Activated CD4-positive, alpha-beta memory T cell treated with anti-CD3 and anti-CD28 coated beads for 36 hours (primary cell): ENCODE measurements around the gene DMTF1. TPM values are rescaled to one million over a fixed set of nuclear protein-coding genes. Genes with fewer than 3 reads are reported as not detected.
"Not testable (repeated sequence)": the region's sequence is repeated elsewhere in the genome, so short reads cannot be mapped to it uniquely, and the experiment has no call there.

Experiments
- CTCF ChIA-PET: fragments of 350-600 bp; sonication (Branson Sonifier 250); formaldehyde crosslinking; loops from one replicate; lab custom pipeline; 2021; ENCODE audit warnings: antibody characterized with exemption, inconsistent platforms; lab: Charles Lee
- POLR2A ChIA-PET: fragments of 350-600 bp; sonication (Branson Sonifier 250); formaldehyde crosslinking; loops from one replicate; lab custom pipeline; 2021; ENCODE audit warnings: antibody characterized with exemption; lab: Charles Lee
- DNase-seq: peaks from one replicate; pipeline ENCODE4 v3.0.0-alpha.2; 2020
- H3K27ac Mint-ChIP-seq: one replicate; pipeline ENCODE4 v1.8.0; 2021; ENCODE audit warnings: mixed read lengths
- H3K27me3 Mint-ChIP-seq: one replicate; pipeline ENCODE4 v1.8.0; 2021; ENCODE audit warnings: mixed read lengths
- H3K36me3 Mint-ChIP-seq: one replicate; pipeline ENCODE4 v1.8.0; 2021; ENCODE audit warnings: mixed read lengths
- H3K4me1 Mint-ChIP-seq: one replicate; pipeline ENCODE4 v1.8.0; 2021; ENCODE audit warnings: low read depth, mixed read lengths
- H3K4me3 Mint-ChIP-seq: one replicate; pipeline ENCODE4 v1.8.0; 2021; ENCODE audit warnings: mild to moderate bottlenecking, mixed read lengths
- H3K9me3 Mint-ChIP-seq: one replicate; pipeline ENCODE4 v1.8.0; 2021; ENCODE audit warnings: mixed read lengths
- intact Hi-C: fragments of 100-400 bp; cut with micrococcal nuclease; formaldehyde crosslinking; loops from one replicate; pipeline ENCODE4 v1.15.1; 2023
- total RNA-seq, 2 experiments: library from RNA; stranded (reverse); gene quantifications; one replicate each; pipeline ENCODE4 v1.2.3, GENCODE V29; 2021

Gene DMTF1
- total RNA-seq, 2 experiments from 2014 or later: 62.7 to 71.1 TPM

DNA sequence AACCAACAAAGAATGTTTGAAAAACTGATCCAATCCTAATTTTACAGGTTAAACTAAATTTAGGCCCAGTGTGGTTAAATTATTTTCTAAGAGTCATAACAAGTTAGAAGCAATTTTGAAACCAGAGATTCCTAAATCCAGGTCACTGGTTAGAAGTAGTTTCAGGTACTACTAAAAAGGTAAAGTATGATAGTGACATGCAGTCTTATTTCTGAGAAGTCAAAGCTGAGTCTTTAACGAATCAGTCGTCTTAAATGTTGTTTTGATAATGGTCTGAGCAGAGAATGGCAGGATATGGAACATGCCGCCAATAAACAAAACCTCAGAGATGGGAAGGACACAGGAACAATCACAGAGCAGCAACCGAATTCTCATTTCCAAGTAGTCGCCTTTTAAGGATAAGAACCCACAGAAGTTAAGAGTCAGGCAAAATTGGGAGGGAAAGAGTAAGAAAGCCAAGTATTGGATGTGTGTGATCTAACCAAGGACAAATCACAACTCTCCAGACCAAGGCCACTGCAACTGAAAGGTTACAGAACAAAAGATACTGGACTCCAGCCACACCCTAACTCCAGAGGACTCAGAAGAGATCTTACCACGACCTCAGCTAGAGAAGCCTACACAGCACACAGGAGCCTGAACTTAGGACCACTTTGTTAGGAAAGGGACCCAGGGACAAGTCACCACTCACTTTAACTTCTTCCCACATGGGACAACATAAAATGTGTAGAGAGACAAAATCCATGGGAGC lies 47.6 kb downstream of the DMTF1 start:
- peaks cover 62% of the 10 kb centered on the region for H3K4me1 Mint-ChIP-seq
- CTCF ChIA-PET: interaction anchor here (1.6 to 2.6 kb wide), 3 partner anchors 17 to 36 kb away, joined by 4 to 8 read pairs (median 7); partner anchors contain the start of gene TMEM243
- peaks cover 82% of the 10 kb centered on the region for H3K36me3 Mint-ChIP-seq
- intact Hi-C loops: loop anchor here (1.0 kb wide), 1 partner anchor 17 kb away; no protein-coding TSS in a partner anchor
- H3K9me3 Mint-ChIP-seq: peaks cover 24% of the 10 kb centered on the region
- peak overlapping the region; percentile 63 for H3K27ac Mint-ChIP-seq
- POLR2A ChIA-PET: interaction anchor here (1.1 to 2.4 kb wide), 4 partner anchors 8 to 20 kb away, joined by 3 to 13 read pairs (median 7); partner anchors contain the start of gene TMEM243
- no peaks in the 10 kb centered on the region for H3K27me3 Mint-ChIP-seq
- H3K4me3 Mint-ChIP-seq: no peak overlapping the region
- DNase-seq: no peak

DNA sequence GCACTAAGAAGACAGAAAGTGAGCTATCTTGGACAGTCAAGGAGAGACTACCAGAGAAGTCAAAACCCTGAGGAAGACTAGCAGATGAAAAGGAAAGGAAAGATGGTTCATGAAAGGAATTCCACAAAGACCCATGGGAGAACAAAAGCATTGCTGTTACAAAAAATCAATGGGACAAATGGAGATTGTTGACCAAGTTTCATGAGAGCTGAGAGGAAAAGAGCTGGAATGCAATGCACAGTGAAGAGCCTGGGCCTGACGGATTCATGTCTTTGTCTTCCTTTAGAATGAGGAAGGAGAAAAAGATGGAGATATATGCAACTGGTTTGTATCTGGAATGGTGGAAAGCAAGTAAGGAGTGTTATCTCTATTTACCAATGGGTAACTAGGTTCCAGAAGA lies 50.0 kb downstream of the DMTF1 start:
- intact Hi-C loops: no loop called here
- DNase-seq: no peak
- H3K4me3 Mint-ChIP-seq: no peak overlapping the region
- POLR2A ChIA-PET: interaction anchor here (0.9 to 1.5 kb wide), 3 partner anchors 10 to 15 kb away, joined by 3 to 7 read pairs (median 7); no protein-coding TSS in a partner anchor
- no peaks in the 10 kb centered on the region for H3K27me3 Mint-ChIP-seq
- peaks cover 63% of the 10 kb centered on the region for H3K4me1 Mint-ChIP-seq
- H3K36me3 Mint-ChIP-seq: peaks cover 85% of the 10 kb centered on the region
- CTCF ChIA-PET: interaction anchor here (1.0 to 1.4 kb wide), 2 partner anchors 17 to 34 kb away, joined by 3 read pairs; partner anchors contain the start of gene TMEM243
- peak overlapping the region; percentile 44 for H3K27ac Mint-ChIP-seq
- peaks cover 44% of the 10 kb centered on the region for H3K9me3 Mint-ChIP-seq

DNA sequence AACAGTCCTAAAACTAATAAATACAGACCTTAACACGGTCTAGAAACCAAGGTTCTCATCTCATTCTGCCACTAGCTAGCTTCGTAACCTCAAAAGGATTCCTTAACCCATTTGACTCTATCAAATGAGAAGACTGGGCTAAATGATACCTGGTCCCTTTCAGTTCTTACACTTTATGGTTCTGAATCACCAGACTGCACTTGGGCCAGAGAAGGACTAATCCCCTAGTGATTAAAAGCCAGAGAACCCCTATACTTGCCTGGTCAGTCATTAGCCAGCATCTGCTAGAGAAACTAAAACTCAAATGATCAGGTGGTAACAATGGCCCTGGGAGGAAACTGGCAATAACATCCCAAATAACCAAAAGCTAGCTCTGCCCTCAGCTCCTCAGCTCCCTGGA lies 50.5 kb downstream of the DMTF1 start:
- Mint-ChIP-seq H3K9me3 (peaks cover 47% of the 10 kb centered on the region), H3K36me3 (peaks cover 85% of the 10 kb centered on the region), H3K4me3 (no peak overlapping the region), H3K27me3 (no peaks in the 10 kb centered on the region), H3K27ac (no peak overlapping the region), H3K4me1 (peaks cover 64% of the 10 kb centered on the region)
- DNase-seq: no peak
- CTCF ChIA-PET: interaction anchor here (1.0 kb wide), 1 partner anchor 34 kb away, joined by 3 read pairs; no protein-coding TSS in a partner anchor
- POLR2A ChIA-PET: interaction anchor here (1.3 kb wide), 1 partner anchor 18 kb away, joined by 5 read pairs; no protein-coding TSS in a partner anchor
- intact Hi-C loops: no loop called here

DNA sequence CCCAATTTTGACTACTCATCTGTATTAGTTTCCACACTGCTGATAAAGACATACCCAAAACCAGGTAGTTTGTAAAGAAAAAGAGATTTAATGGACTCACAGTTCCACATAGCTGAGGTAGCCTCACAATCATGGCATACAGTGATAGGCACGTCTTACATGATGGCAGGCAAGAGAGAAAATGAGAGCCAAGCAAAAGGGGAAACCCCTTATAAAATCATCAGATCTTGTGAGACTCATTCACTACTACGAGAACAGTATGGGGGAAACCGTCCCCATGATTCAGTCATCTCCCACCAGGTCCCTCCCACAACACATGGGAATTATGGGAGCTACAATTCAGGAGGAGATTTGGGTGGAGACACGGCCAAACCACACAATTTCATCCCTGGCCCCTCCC lies 51.7 kb downstream of the DMTF1 start:
- Mint-ChIP-seq H3K27ac (peak overlapping the region; percentile 25), H3K36me3 (peaks cover 84% of the 10 kb centered on the region), H3K4me1 (peaks cover 68% of the 10 kb centered on the region), H3K9me3 (peaks cover 50% of the 10 kb centered on the region)
- H3K27me3 Mint-ChIP-seq, CTCF ChIA-PET, H3K4me3 Mint-ChIP-seq, DNase-seq, intact Hi-C loops: not testable (repeated sequence)
- POLR2A ChIA-PET: interaction anchor here (0.8 to 1.4 kb wide), 5 partner anchors 8 to 52 kb away, joined by 3 to 6 read pairs (median 3); partner anchors contain the start of gene DMTF1

DNA sequence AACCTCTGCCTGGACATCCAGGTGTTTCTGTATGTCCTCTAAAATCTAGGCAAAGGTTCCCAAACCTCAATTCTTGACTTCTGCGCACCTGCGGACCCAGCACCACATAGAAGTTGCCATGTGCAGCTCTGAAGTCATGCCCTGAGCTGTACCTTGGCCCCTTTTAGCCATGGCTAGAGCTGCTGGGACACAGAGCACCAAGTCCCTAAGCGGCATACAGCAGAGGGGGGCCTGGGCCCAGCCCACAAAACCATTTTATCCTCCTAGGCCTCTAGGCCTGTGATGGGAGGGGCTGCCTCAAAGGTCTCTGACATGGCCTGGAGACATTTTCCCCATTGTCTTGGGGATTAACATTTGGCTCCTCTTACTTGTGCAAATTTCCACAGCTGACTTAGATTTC lies 52.7 kb downstream of the DMTF1 start:
- intact Hi-C loops: no loop called here
- Mint-ChIP-seq H3K9me3 (peaks cover 50% of the 10 kb centered on the region), H3K27me3 (no peaks in the 10 kb centered on the region), H3K27ac (no peak overlapping the region), H3K4me3 (no peak overlapping the region), H3K36me3 (peaks cover 83% of the 10 kb centered on the region), H3K4me1 (peaks cover 66% of the 10 kb centered on the region)
- POLR2A ChIA-PET: interaction anchor here (0.8 kb wide), 1 partner anchor 12 kb away, joined by 3 read pairs; no protein-coding TSS in a partner anchor
- CTCF ChIA-PET: no interaction called here
- no peak for DNase-seq

DNA sequence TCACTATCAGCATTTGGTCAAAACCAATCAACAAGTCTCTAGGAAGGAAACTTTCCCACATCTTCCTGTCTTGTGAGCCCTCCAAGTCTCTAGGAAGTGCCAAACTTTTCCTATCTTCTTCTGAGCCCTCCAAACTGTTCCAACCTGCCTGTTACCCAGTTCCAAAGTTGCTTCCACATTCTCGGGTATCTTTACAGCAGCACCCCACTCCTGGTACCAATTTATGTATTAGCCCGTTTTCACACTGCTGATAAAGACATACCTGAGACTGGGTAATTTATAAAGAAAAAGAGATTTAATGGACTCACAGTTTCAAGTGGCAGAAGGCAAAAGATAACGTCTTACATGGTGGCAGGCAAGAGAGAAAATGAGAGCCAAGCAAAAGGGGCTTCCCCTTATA lies 53.4 kb downstream of the DMTF1 start:
- H3K27me3 Mint-ChIP-seq, DNase-seq, H3K4me3 Mint-ChIP-seq, intact Hi-C loops, H3K27ac Mint-ChIP-seq, POLR2A ChIA-PET, CTCF ChIA-PET: not testable (repeated sequence)
- peaks cover 64% of the 10 kb centered on the region for H3K4me1 Mint-ChIP-seq
- H3K36me3 Mint-ChIP-seq: peaks cover 78% of the 10 kb centered on the region
- peaks cover 50% of the 10 kb centered on the region for H3K9me3 Mint-ChIP-seq

DNA sequence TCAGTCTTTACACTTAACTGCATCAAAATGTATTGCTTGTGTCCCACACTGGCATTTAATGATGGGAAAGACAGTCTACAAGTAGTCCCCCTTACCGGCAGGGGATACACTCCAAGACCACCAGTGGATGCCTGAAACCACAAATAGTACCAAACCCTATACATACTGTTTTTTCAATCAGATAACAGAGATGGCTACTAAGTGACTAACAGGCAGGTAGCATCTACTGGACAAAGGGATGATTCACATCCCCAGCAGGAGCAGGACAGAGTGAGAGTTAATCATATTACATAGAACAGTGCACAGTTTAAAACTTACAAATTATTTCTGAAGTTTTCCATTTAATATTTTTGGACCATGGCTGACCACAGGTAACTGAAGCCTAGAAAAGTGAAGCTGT lies 54.1 kb downstream of the DMTF1 start:
- Mint-ChIP-seq H3K36me3 (peaks cover 74% of the 10 kb centered on the region), H3K4me3 (no peak overlapping the region), H3K4me1 (peaks cover 64% of the 10 kb centered on the region), H3K27ac (no peak overlapping the region), H3K9me3 (peaks cover 50% of the 10 kb centered on the region), H3K27me3 (no peaks in the 10 kb centered on the region)
- CTCF ChIA-PET: no interaction called here
- POLR2A ChIA-PET: no interaction called here
- DNase-seq: no peak
- intact Hi-C loops: no loop called here

DNA sequence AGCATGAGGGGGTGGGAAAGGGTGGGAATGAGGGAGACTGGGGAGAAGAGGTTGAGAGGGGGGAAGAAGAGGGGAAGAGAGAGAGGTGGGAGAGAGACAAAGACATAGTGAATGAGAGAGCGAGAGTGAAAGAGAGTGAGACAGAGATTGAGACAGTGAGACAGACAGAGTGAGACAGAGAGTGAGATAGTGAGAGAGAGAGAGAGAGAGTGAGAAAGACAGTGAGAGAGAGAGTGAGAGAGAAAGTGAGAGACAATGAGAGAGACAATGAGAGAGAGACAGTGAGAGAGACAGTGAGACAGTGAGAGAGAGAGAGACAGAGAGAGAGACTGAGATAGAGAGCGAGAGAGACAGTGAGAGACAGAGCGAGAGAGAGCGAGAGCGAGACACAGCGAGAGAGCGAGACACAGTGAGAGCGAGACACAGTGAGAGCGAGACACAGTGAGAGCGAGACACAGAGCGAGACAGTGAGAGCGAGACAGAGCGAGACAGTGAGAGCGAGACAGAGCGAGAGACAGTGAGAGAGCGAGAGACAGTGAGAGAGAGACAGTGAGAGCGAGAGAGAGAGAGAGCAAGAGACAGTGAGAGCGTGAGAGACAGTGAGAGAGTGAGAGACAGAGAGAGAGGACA lies 57.2 kb downstream of the DMTF1 start:
- H3K4me1 Mint-ChIP-seq: peaks cover 68% of the 10 kb centered on the region
- intact Hi-C loops: no loop called here
- H3K9me3 Mint-ChIP-seq: peaks cover 31% of the 10 kb centered on the region
- H3K36me3 Mint-ChIP-seq: peaks cover 61% of the 10 kb centered on the region
- CTCF ChIA-PET: no interaction called here
- H3K27ac Mint-ChIP-seq: no peak overlapping the region
- no peak for DNase-seq
- no peaks in the 10 kb centered on the region for H3K27me3 Mint-ChIP-seq
- H3K4me3 Mint-ChIP-seq: no peak overlapping the region
- POLR2A ChIA-PET: no interaction called here

DNA sequence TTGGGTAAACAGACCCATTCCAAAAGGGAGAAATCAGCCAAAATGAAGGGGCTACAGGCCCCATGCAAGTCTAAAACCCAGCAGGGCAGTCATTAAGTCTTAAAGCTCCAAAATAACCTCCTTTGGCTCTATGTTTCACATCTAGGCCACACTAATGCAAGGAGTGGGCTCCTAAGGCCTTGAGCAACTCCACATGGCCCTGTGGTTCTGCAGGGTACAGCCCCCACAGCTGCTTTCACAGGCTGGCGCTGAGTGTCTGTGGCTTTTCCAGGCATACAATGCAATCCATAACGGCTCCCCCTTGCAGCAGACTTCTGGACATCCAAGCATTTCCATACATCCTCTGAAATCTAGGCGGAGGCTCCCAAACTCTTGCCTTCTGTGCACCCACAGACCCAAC lies 58.3 kb downstream of the DMTF1 start:
- H3K36me3 Mint-ChIP-seq: peaks cover 55% of the 10 kb centered on the region
- peaks cover 20% of the 10 kb centered on the region for H3K9me3 Mint-ChIP-seq
- peak overlapping the region; percentile 19 for H3K27ac Mint-ChIP-seq
- H3K27me3 Mint-ChIP-seq: no peaks in the 10 kb centered on the region
- H3K4me3 Mint-ChIP-seq: no peak overlapping the region
- ChIA-PET POLR2A (no interaction called here), CTCF (no interaction called here)
- H3K4me1 Mint-ChIP-seq: peaks cover 77% of the 10 kb centered on the region
- no peak for DNase-seq
- intact Hi-C loops: no loop called here

DNA sequence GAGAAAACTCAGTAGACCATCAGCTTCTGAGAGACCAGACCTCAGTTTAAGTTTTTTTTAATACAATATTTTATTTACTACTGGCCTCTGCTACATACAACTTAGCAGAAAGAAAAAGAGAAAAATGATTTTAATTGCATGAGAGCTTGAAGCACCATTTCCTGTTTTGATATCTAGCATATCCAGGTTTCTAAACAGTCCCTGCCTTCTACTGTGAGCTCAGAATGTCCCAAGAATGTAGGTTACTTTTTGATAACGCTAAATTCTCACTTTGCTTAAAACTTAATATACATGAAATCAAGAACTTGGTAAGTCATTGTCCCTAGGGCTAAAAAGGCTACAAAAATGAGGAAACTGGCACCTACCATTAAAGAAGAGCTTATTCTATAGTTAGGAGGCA lies 60.2 kb downstream of the DMTF1 start:
- intact Hi-C loops: no loop called here
- H3K27me3 Mint-ChIP-seq: no peaks in the 10 kb centered on the region
- no peak for DNase-seq
- peaks cover 5% of the 10 kb centered on the region for H3K9me3 Mint-ChIP-seq
- peaks cover 85% of the 10 kb centered on the region for H3K4me1 Mint-ChIP-seq
- CTCF ChIA-PET: interaction anchor here (0.7 to 1.8 kb wide), 2 partner anchors 24 to 64 kb away, joined by 3 to 7 read pairs; no protein-coding TSS in a partner anchor
- H3K4me3 Mint-ChIP-seq: peak overlapping the region; percentile 30
- H3K36me3 Mint-ChIP-seq: peaks cover 42% of the 10 kb centered on the region
- POLR2A ChIA-PET: interaction anchor here (0.5 to 3.3 kb wide), 6 partner anchors 9 to 60 kb away, joined by 3 to 12 read pairs (median 4); partner anchors contain the start of gene DMTF1
- peak overlapping the region; percentile 57 for H3K27ac Mint-ChIP-seq

DNA sequence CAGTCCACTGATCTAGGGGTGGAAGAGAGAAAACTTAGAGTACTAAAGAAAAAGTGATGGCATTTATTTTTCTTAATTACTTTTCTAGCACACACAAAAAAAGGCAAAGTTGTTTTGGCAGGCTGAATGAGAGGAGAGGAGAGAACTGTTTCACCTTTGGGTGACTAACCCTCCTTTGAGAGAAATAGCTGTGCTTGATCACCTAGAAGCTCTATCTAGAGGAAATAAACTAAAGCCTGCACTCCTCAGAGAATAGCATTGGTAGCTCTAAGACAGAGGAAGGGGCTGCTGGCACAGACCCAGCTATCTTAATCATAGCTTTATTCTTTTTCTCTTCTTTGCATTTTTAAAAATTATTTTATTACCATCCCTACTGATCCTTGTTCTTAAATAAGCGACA lies 61.0 kb downstream of the DMTF1 start:
- H3K4me1 Mint-ChIP-seq: peaks cover 83% of the 10 kb centered on the region
- DNase-seq: no peak
- no peaks in the 10 kb centered on the region for H3K9me3 Mint-ChIP-seq
- no peaks in the 10 kb centered on the region for H3K27me3 Mint-ChIP-seq
- peaks cover 38% of the 10 kb centered on the region for H3K36me3 Mint-ChIP-seq
- H3K4me3 Mint-ChIP-seq: peak overlapping the region; percentile 5
- ChIA-PET CTCF (interaction anchor here (1.2 to 1.8 kb wide), 2 partner anchors 22 to 23 kb away, joined by 3 to 7 read pairs; no protein-coding TSS in a partner anchor), POLR2A (interaction anchor here (0.8 to 3.3 kb wide), 6 partner anchors 9 to 61 kb away, joined by 3 to 12 read pairs (median 3); partner anchors contain the start of gene DMTF1)
- peak overlapping the region; percentile 57 for H3K27ac Mint-ChIP-seq
- intact Hi-C loops: no loop called here
